Breast epithelium (tissue), 4 donors: ENCODE results near the gene FES. TPM values are rescaled to one million over a fixed set of nuclear protein-coding genes. Genes with fewer than 3 reads are reported as not detected.
"Not testable (repeated sequence)": the region's sequence is repeated elsewhere in the genome, so short reads cannot be mapped to it uniquely, and the experiment has no call there.

Experiments
- DNase-seq, 2 donors: peaks; one replicate each; pipeline ENCODE4 v3.0.0-alpha.2; 2019; ENCODE audit warnings: low spot score in 2 of 2
- H3K27ac ChIP-seq, 2 donors: fragments of 200-600 bp; sonication (generic) in 1 of 2; one replicate each; pipeline ENCODE4 v1.5.1; 2016 to 2019; ENCODE audit warnings: mild to moderate bottlenecking in 1 of 2
- H3K27me3 ChIP-seq, 2 donors: fragments of 200-600 bp; sonication (generic) in 1 of 2; one replicate each; pipeline versions ENCODE4 v1.5.1 to v1.6.0; 2017 to 2019; ENCODE audit warnings: control low read depth in 1 of 2, mild to moderate bottlenecking in 1 of 2
- H3K36me3 ChIP-seq: fragments of 200-600 bp; one replicate; pipeline ENCODE4 v1.5.1; 2019
- H3K4me1 ChIP-seq, 2 donors: fragments of 200-600 bp; sonication (generic); one replicate each; pipeline ENCODE4 v1.5.1; 2016 to 2019; ENCODE audit warnings: control low read depth in 1 of 2
- H3K4me3 ChIP-seq, 3 donors: fragments of 200-600 bp; sonication (generic); 1 replicate in 2 of 3; 2 replicates in 1 of 3; pipeline ENCODE4 v1.5.1; 2016 to 2019; ENCODE audit warnings: mild to moderate bottlenecking in 3 of 3, moderate library complexity in 2 of 3
- H3K9me3 ChIP-seq, 2 donors: fragments of 200-600 bp; sonication (generic) in 1 of 2; one replicate each; pipeline ENCODE4 v1.5.1; 2016 to 2019; ENCODE audit warnings: control low read depth in 1 of 2
- CTCF ChIP-seq, 3 donors: fragments of 450-650 bp; IDR thresholded peaks; one replicate each; pipeline ENCODE4 v1.5.1; 2016 to 2017; ENCODE audit warnings: antibody characterized with exemption in 3 of 3, mild to moderate bottlenecking in 3 of 3, moderate library complexity in 3 of 3
- POLR2A ChIP-seq: fragments of 450-650 bp; IDR thresholded peaks from one replicate; pipeline ENCODE4 v1.6.1; 2016; ENCODE audit warnings: antibody characterized with exemption, mild to moderate bottlenecking, moderate library complexity
- POLR2AphosphoS5 ChIP-seq, 3 donors: sonication (generic); formaldehyde crosslinking; IDR thresholded peaks; one replicate each; pipeline ENCODE4 v1.6.1; 2017; ENCODE audit warnings: antibody characterized with exemption in 3 of 3
- intact Hi-C: fragments of 100-400 bp; cut with DNase I; formaldehyde crosslinking; loops from one replicate; pipeline ENCODE4 v1.15.1; 2023; ENCODE audit warnings: low total_unique reads
- total RNA-seq, 3 donors: library from RNA; depleted of rRNA; stranded (reverse); fragments of >200 nt; gene quantifications; one replicate each; pipeline ENCODE4 v1.1.0, GENCODE V29; 2016

The FES gene
- total RNA-seq, 3 donors from 2014 or later = 41.4 to 54.7 (median 42.3) TPM

GRCh38 chr15:90917569-90917968, 33.3 kb downstream of the FES start:
- H3K27ac ChIP-seq = no peak overlapping the region
- no peak for DNase-seq
- H3K4me1 ChIP-seq = no peaks in the 10 kb centered on the region
- no peaks in the 10 kb centered on the region for H3K27me3 ChIP-seq
- intact Hi-C loops = no loop called here
- H3K36me3 ChIP-seq = peaks cover 11% of the 10 kb centered on the region
- no peak overlapping the region for H3K4me3 ChIP-seq
- TF ChIP-seq POLR2AphosphoS5 (IDR thresholded peaks at IDR 0.05) (no peak), POLR2A (no peak), CTCF (IDR thresholded peaks at IDR 0.05) (no peak)
- no peaks in the 10 kb centered on the region for H3K9me3 ChIP-seq

GRCh38 chr15:90918034-90918788, 33.9 kb downstream of the FES start:
- Histone ChIP-seq H3K36me3 (peaks cover 5% of the 10 kb centered on the region), H3K4me3 (no peak overlapping the region), H3K4me1 (no peaks in the 10 kb centered on the region), H3K27me3 (no peaks in the 10 kb centered on the region), H3K27ac (no peak overlapping the region), H3K9me3 (no peaks in the 10 kb centered on the region)
- no peak for DNase-seq
- no peak for TF ChIP-seq POLR2A
- no peak for TF ChIP-seq POLR2AphosphoS5 (IDR thresholded peaks at IDR 0.05)
- TF ChIP-seq CTCF (IDR thresholded peaks at IDR 0.05) = no peak
- intact Hi-C loops = no loop called here

- Histone ChIP-seq H3K27me3 (no peaks in the 10 kb centered on the region), H3K4me3 (no peak overlapping the region), H3K36me3 (no peaks in the 10 kb centered on the region), H3K9me3 (no peaks in the 10 kb centered on the region), H3K4me1 (no peaks in the 10 kb centered on the region), H3K27ac (no peak overlapping the region)
- no peak for DNase-seq
- intact Hi-C loops = no loop called here
- TF ChIP-seq CTCF (IDR thresholded peaks at IDR 0.05) (no peak), POLR2AphosphoS5 (IDR thresholded peaks at IDR 0.05) (no peak), POLR2A (no peak)
These were observed 34.5 kb downstream of the FES start for GRCh38 chr15:90918835-90919234.

- Histone ChIP-seq H3K27me3 (no peaks in the 10 kb centered on the region), H3K4me3 (no peak overlapping the region), H3K36me3 (no peaks in the 10 kb centered on the region), H3K27ac (no peak overlapping the region), H3K9me3 (no peaks in the 10 kb centered on the region), H3K4me1 (no peaks in the 10 kb centered on the region)
- intact Hi-C loops = no loop called here
- DNase-seq = no peak
- no peak for TF ChIP-seq POLR2AphosphoS5 (IDR thresholded peaks at IDR 0.05)
- no peak for TF ChIP-seq POLR2A
- TF ChIP-seq CTCF (IDR thresholded peaks at IDR 0.05) = no peak
These were observed 37.6 kb downstream of the FES start for GRCh38 chr15:90921887-90922286.

GRCh38 chr15:90922712-90923322, 38.5 kb downstream of the FES start:
- H3K27me3 ChIP-seq, intact Hi-C loops, DNase-seq, H3K4me3 ChIP-seq, H3K4me1 ChIP-seq, H3K9me3 ChIP-seq, H3K36me3 ChIP-seq, H3K27ac ChIP-seq: not testable (repeated sequence)
